OCI-LY3 (cell line): ENCODE data around the gene RELN.

Experiments
- EZH2phosphoT487 ChIP-seq: fragments of 200-600 bp; shearing (Covaris generic); IDR thresholded peaks from 2 replicates; pipeline ENCODE4 v1.6.1; 2018; ENCODE audit warnings: antibody characterized with exemption, mixed run types, low read depth
- TF ChIP-seq, protein P1 (sequence below): fragments of 200-600, 300-600 bp; sonication (generic); IDR thresholded peaks from 2 replicates; pipeline ENCODE4 v1.5.1; 2014; ENCODE audit warnings: antibody characterized with exemption, low read length, low read depth

DNA sequence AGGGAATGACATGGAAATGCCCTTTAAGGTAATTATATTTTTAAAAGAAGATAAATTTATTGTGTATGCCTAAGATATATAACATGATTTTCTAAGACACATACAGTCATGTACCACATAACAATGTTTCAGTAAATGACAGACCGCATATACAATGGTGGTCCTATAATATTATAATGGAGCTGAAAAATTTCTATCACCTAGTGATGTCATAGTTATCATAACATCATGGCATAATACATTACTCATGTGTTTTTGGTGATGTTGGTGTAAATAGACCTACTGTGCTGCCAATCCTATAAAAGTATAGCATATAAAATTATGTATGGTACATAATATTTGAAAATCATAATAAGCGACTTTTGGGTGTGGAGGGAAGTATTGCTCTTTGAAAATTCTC is 306.1 kb downstream of the RELN start:
- TF ChIP-seq, protein P1, sequence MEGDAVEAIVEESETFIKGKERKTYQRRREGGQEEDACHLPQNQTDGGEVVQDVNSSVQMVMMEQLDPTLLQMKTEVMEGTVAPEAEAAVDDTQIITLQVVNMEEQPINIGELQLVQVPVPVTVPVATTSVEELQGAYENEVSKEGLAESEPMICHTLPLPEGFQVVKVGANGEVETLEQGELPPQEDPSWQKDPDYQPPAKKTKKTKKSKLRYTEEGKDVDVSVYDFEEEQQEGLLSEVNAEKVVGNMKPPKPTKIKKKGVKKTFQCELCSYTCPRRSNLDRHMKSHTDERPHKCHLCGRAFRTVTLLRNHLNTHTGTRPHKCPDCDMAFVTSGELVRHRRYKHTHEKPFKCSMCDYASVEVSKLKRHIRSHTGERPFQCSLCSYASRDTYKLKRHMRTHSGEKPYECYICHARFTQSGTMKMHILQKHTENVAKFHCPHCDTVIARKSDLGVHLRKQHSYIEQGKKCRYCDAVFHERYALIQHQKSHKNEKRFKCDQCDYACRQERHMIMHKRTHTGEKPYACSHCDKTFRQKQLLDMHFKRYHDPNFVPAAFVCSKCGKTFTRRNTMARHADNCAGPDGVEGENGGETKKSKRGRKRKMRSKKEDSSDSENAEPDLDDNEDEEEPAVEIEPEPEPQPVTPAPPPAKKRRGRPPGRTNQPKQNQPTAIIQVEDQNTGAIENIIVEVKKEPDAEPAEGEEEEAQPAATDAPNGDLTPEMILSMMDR = no peak
- no peak for TF ChIP-seq EZH2phosphoT487
